ENCODE measurements around the gene CES2. TPM values are rescaled to one million over a fixed set of nuclear protein-coding genes. Genes with fewer than 3 reads are reported as not detected.

CES2 gene
- total and polyA plus RNA-seq, 10 of the 15 experiments (the other 5 are each of a cell fraction or from before 2014, with no cell fraction given), result 1.6 to 33.7 (median 21.0) TPM

GRCh38 chr16:66950437-66950836, 15.1 kb downstream of the CES2 start:
- Histone ChIP-seq H3K4me1 (ENCODE audit: control insufficient read depth, insufficient read depth, low read length) (peaks cover 19% of the 10 kb centered on the region), H3K27me3 (replicated peaks in 1 of 2; ENCODE audit: control insufficient read depth in 2 of 2, insufficient read depth in 2 of 2, low read length in 1 of 2) (no peaks in the 10 kb centered on the region), H4K20me1 (ENCODE audit: control insufficient read depth, insufficient read depth) (no peaks in the 10 kb centered on the region), H3K27ac (ENCODE audit: control insufficient read depth, insufficient read depth) (no peak overlapping the region), H2AFZ (ENCODE audit: control insufficient read depth, low read depth, low read length) (no peak overlapping the region), H3K4me2 (ENCODE audit: control insufficient read depth, insufficient read depth) (peak overlapping the region; percentile 32), H3K9ac (ENCODE audit: control insufficient read depth, insufficient read depth, low read length) (no peak overlapping the region), H3K79me2 (ENCODE audit: control insufficient read depth, insufficient read depth, low read length) (no peaks in the 10 kb centered on the region), H3K9me3 (replicated peaks; ENCODE audit: control insufficient read depth, insufficient read depth, low read length) (no peaks in the 10 kb centered on the region), H3K36me3 (ENCODE audit: control insufficient read depth in 2 of 2, insufficient read depth in 2 of 2, low read length in 1 of 2) (no peaks in the 10 kb centered on the region), H3K4me3 (peak overlapping the region; percentile 43; the same call in 1 of the 2 replicates)
- no TSS peak for BruUV-seq (replicated peaks)
- ATAC-seq (peak; percentile 64), DNase-seq (ENCODE audit: low read depth, low spot score) (no peak), FAIRE-seq (peak; percentile 88)
- SMC1A ChIA-PET (ENCODE audit: uncharacterized antibody, unreplicated experiment), result interaction anchor here (1.1 kb wide), 1 partner anchor 153 kb away, joined by 4 read pairs; no protein-coding TSS in a partner anchor
- 13% methylated on average over 2 of the region's 2 CpGs for WGBS (ENCODE audit: insufficient coverage, insufficient replicate concordance, low lambda C conversion rate, missing lambda C conversion rate)
- POLR2A ChIA-PET, result interaction anchor here (0.5 to 0.7 kb wide), 2 partner anchors 39 to 78 kb away, joined by 3 to 6 read pairs; no protein-coding TSS in a partner anchor
- in situ Hi-C loops (cut with MboI), result no loop called here
- RAD21 ChIA-PET (ENCODE audit: unreplicated experiment), result interaction anchor here (0.7 to 1.3 kb wide), 5 partner anchors 12 to 531 kb away, joined by 3 to 4 read pairs (median 3); partner anchors contain the start of gene ATP6V0D1
- intact Hi-C loops (cut with micrococcal nuclease; ENCODE audit: unreplicated experiment), result loop anchor here (10.0 kb wide), 1 partner anchor 64 kb away; no protein-coding TSS in a partner anchor
- CTCF ChIA-PET, result interaction anchor here (0.6 to 1.5 kb wide), 7 partner anchors 10 to 550 kb away, joined by 3 to 5 read pairs (median 3); partner anchors contain the start of gene CES3
- TF ChIP-seq STAT3 (IDR thresholded peaks at IDR 0.05; ENCODE audit: low read depth, low read length) (no peak), SP1 (IDR thresholded peaks at IDR 0.05; ENCODE audit: low read depth, low read length) (no peak), SRF (IDR thresholded peaks at IDR 0.05; ENCODE audit: low read depth in 2 of 2, low read length in 2 of 2) (no peak), WRNIP1 (IDR thresholded peaks at IDR 0.05; ENCODE audit: borderline replicate concordance, low read depth, low read length) (no peak), GATAD2B (conservative IDR thresholded peaks at IDR 0.05; ENCODE audit: low read depth) (no peak), MXI1 (IDR thresholded peaks at IDR 0.05; ENCODE audit: low read depth, low read length) (no peak), IKZF2 (IDR thresholded peaks at IDR 0.05) (peak in 1 of 2 experiments; percentile 17; a peak in 1 of 4 replicates), CHD1 (IDR thresholded peaks at IDR 0.05; ENCODE audit: low read depth, low read length) (no peak), SPI1 (IDR thresholded peaks at IDR 0.05; ENCODE audit: borderline replicate concordance, insufficient read depth, low read depth, low read length) (no peak), ATF7 (IDR thresholded peaks at IDR 0.05; ENCODE audit: low read depth) (peak; percentile 47; the same call in 1 of the 2 replicates), ZBTB4 (CRISPR knock-in tag; IDR thresholded peaks at IDR 0.05) (no peak), NRF1 (conservative IDR thresholded peaks at IDR 0.05; ENCODE audit: low read depth, low read length) (no peak), SMC3 (IDR thresholded peaks at IDR 0.05; ENCODE audit: borderline replicate concordance, low read length) (no peak), MEF2A (IDR thresholded peaks at IDR 0.05; ENCODE audit: insufficient read depth, low read depth, low read length) (no peak), NR2C1 (IDR thresholded peaks at IDR 0.05) (no peak), MYB (IDR thresholded peaks at IDR 0.05; ENCODE audit: borderline replicate concordance, low read depth, low read length) (no peak), EP300 (IDR thresholded peaks at IDR 0.05; ENCODE audit: borderline replicate concordance in 1 of 2, control insufficient read depth in 1 of 2, low read depth in 2 of 2, low read length in 2 of 2) (no peak), SIX5 (IDR thresholded peaks at IDR 0.05; ENCODE audit: low read depth, low read length, severe bottlenecking) (no peak), SMARCA5 (IDR thresholded peaks at IDR 0.05) (peak; percentile 87), RCOR1 (conservative IDR thresholded peaks at IDR 0.05; ENCODE audit: low read depth, low read length) (no peak), EED (IDR thresholded peaks at IDR 0.05; ENCODE audit: low read depth) (peak; percentile 13; the same call in 1 of the 2 replicates), USF1 (IDR thresholded peaks at IDR 0.05; ENCODE audit: borderline replicate concordance, extremely low read length, insufficient read depth, low read depth, low read length) (no peak)
